ENCODE results near the gene SNAPC1. TPM values are rescaled to one million over a fixed set of nuclear protein-coding genes. Genes with fewer than 3 reads are reported as not detected.
A peak's percentile ranks its signal among the peaks of the same experiment; 100 is the strongest.

Gene SNAPC1
- total and polyA plus RNA-seq, 3 experiments from 2014 or later = 4.8 to 8.5 (median 7.0) TPM

- Histone ChIP-seq H3K4me1 (ENCODE audit: insufficient read depth, low read length) (no peaks in the 10 kb centered on the region), H3K27me3 (ENCODE audit: insufficient read depth, low read length, poor library complexity, severe bottlenecking) (no peaks in the 10 kb centered on the region), H3K27ac (ENCODE audit: low read depth, low read length) (no peak overlapping the region), H3K36me3 (ENCODE audit: insufficient read depth, low read length) (no peaks in the 10 kb centered on the region), H3K9me3 (ENCODE audit: low read length) (no peaks in the 10 kb centered on the region), H3K4me3 (ENCODE audit: low read length) (no peak overlapping the region)
- no peaks in the 10 kb centered on the region for H3K4me1 Mint-ChIP-seq
- H3K4me3 Mint-ChIP-seq = no peak overlapping the region
- CTCF ChIA-PET = interaction anchor here (2.1 kb wide), 1 partner anchor 15 kb away, joined by 8 read pairs; no protein-coding TSS in a partner anchor
- H3K27me3 Mint-ChIP-seq = peaks cover 6 to 33% of the 10 kb centered on the region in 2 donors
- no peak for DNase-seq
- peaks cover 0 to 5% (median 0%) of the 10 kb centered on the region in 5 donors for H3K9me3 Mint-ChIP-seq
- POLR2A ChIA-PET = no interaction called here
- H3K36me3 Mint-ChIP-seq = peaks cover 0 to 4% (median 0%) of the 10 kb centered on the region in 3 donors
- no peak overlapping the region for H3K27ac Mint-ChIP-seq
These were observed 60.2 kb downstream of the SNAPC1 start for GRCh38 chr14:61822458-61822857.

GRCh38 chr14:61832783-61833182 lies 70.6 kb downstream of the SNAPC1 start:
- H3K4me1 ChIP-seq (ENCODE audit: insufficient read depth, low read length) = no peaks in the 10 kb centered on the region
- DNase-seq = no peak
- no peaks in the 10 kb centered on the region for H3K36me3 ChIP-seq (ENCODE audit: insufficient read depth, low read length)
- H3K36me3 Mint-ChIP-seq = no peaks in the 10 kb centered on the region
- POLR2A ChIA-PET = no interaction called here
- peaks cover 3 to 20% of the 10 kb centered on the region in 2 donors for H3K27me3 Mint-ChIP-seq
- no peak overlapping the region for H3K27ac Mint-ChIP-seq
- no peaks in the 10 kb centered on the region for H3K9me3 Mint-ChIP-seq
- no peak overlapping the region for H3K27ac ChIP-seq (ENCODE audit: low read depth, low read length)
- H3K4me3 ChIP-seq (ENCODE audit: low read length) = no peak overlapping the region
- CTCF ChIA-PET = interaction anchor here (1.5 kb wide), 1 partner anchor 553 kb away, joined by 3 read pairs; no protein-coding TSS in a partner anchor
- no peaks in the 10 kb centered on the region for H3K27me3 ChIP-seq (ENCODE audit: insufficient read depth, low read length, poor library complexity, severe bottlenecking)
- H3K4me1 Mint-ChIP-seq = peaks cover 0 to 3% (median 0%) of the 10 kb centered on the region in 3 donors
- no peaks in the 10 kb centered on the region for H3K9me3 ChIP-seq (ENCODE audit: low read length)
- H3K4me3 Mint-ChIP-seq = no peak overlapping the region

- Histone ChIP-seq H3K36me3 (ENCODE audit: insufficient read depth, low read length) (no peaks in the 10 kb centered on the region), H3K4me3 (ENCODE audit: low read length) (no peak overlapping the region), H3K9me3 (ENCODE audit: low read length) (no peaks in the 10 kb centered on the region), H3K27ac (ENCODE audit: low read depth, low read length) (no peak overlapping the region), H3K4me1 (ENCODE audit: insufficient read depth, low read length) (no peaks in the 10 kb centered on the region), H3K27me3 (ENCODE audit: insufficient read depth, low read length, poor library complexity, severe bottlenecking) (no peaks in the 10 kb centered on the region)
- H3K9me3 Mint-ChIP-seq = no peaks in the 10 kb centered on the region
- ChIA-PET POLR2A (no interaction called here), CTCF (interaction anchor here (1.2 to 2.4 kb wide), 8 partner anchors 10 to 570 kb away, joined by 4 to 14 read pairs (median 6); no protein-coding TSS in a partner anchor)
- H3K36me3 Mint-ChIP-seq = no peaks in the 10 kb centered on the region
- H3K27me3 Mint-ChIP-seq = peaks cover 5 to 20% of the 10 kb centered on the region in 2 donors
- no peak overlapping the region for H3K4me3 Mint-ChIP-seq
- no peak for DNase-seq
- peaks cover 0 to 4% (median 0%) of the 10 kb centered on the region in 3 donors for H3K4me1 Mint-ChIP-seq
- no peak overlapping the region for H3K27ac Mint-ChIP-seq
These were observed 74.0 kb downstream of the SNAPC1 start for GRCh38 chr14:61836184-61836583.

- DNase-seq = no peak
- Mint-ChIP-seq H3K4me3 (no peak overlapping the region), H3K36me3 (no peaks in the 10 kb centered on the region), H3K27me3 (peaks cover 9 to 20% of the 10 kb centered on the region in 2 donors), H3K9me3 (no peaks in the 10 kb centered on the region), H3K4me1 (peaks cover 0 to 4% (median 0%) of the 10 kb centered on the region in 3 donors), H3K27ac (peak overlapping the region in 1 of 8 donors; percentile 14)
- no peaks in the 10 kb centered on the region for H3K4me1 ChIP-seq (ENCODE audit: insufficient read depth, low read length)
- no peaks in the 10 kb centered on the region for H3K36me3 ChIP-seq (ENCODE audit: insufficient read depth, low read length)
- no peaks in the 10 kb centered on the region for H3K27me3 ChIP-seq (ENCODE audit: insufficient read depth, low read length, poor library complexity, severe bottlenecking)
- H3K4me3 ChIP-seq (ENCODE audit: low read length) = no peak overlapping the region
- H3K9me3 ChIP-seq (ENCODE audit: low read length) = no peaks in the 10 kb centered on the region
- H3K27ac ChIP-seq (ENCODE audit: low read depth, low read length) = no peak overlapping the region
- CTCF ChIA-PET = interaction anchor here (0.7 to 2.9 kb wide), 18 partner anchors 9 to 579 kb away, joined by 3 to 27 read pairs (median 6); no protein-coding TSS in a partner anchor
- POLR2A ChIA-PET = interaction anchor here (0.7 to 1.3 kb wide), 2 partner anchors 556 to 1641 kb away, joined by 4 to 6 read pairs; partner anchors contain the start of gene TMEM30B
These were observed 74.6 kb downstream of the SNAPC1 start for GRCh38 chr14:61836807-61837206.

GRCh38 chr14:61837336-61838229 lies 75.4 kb downstream of the SNAPC1 start:
- H3K27me3 ChIP-seq (ENCODE audit: insufficient read depth, low read length, poor library complexity, severe bottlenecking) = no peaks in the 10 kb centered on the region
- H3K4me3 Mint-ChIP-seq = no peak overlapping the region
- peak; percentile 55 to 81 (median 60) for DNase-seq
- H3K4me1 ChIP-seq (ENCODE audit: insufficient read depth, low read length) = no peaks in the 10 kb centered on the region
- H3K27me3 Mint-ChIP-seq = peaks cover 9 to 24% of the 10 kb centered on the region in 2 donors
- H3K9me3 Mint-ChIP-seq = no peaks in the 10 kb centered on the region
- ChIA-PET POLR2A (interaction anchor here (0.7 to 1.3 kb wide), 3 partner anchors 541 to 1640 kb away, joined by 3 to 6 read pairs (median 4); partner anchors contain the start of gene TMEM30B), CTCF (interaction anchor here (0.6 to 2.9 kb wide), 30 partner anchors 8 to 580 kb away, joined by 3 to 27 read pairs (median 4); no protein-coding TSS in a partner anchor)
- H3K4me3 ChIP-seq (ENCODE audit: low read length) = no peak overlapping the region
- no peaks in the 10 kb centered on the region for H3K36me3 Mint-ChIP-seq
- no peaks in the 10 kb centered on the region for H3K9me3 ChIP-seq (ENCODE audit: low read length)
- peaks cover 0 to 4% (median 0%) of the 10 kb centered on the region in 3 donors for H3K4me1 Mint-ChIP-seq
- no peaks in the 10 kb centered on the region for H3K36me3 ChIP-seq (ENCODE audit: insufficient read depth, low read length)
- H3K27ac Mint-ChIP-seq = no peak overlapping the region
- H3K27ac ChIP-seq (ENCODE audit: low read depth, low read length) = no peak overlapping the region

GRCh38 chr14:61838661-61839245 lies 76.5 kb downstream of the SNAPC1 start:
- Histone ChIP-seq H3K36me3 (ENCODE audit: insufficient read depth, low read length) (no peaks in the 10 kb centered on the region), H3K9me3 (ENCODE audit: low read length) (no peaks in the 10 kb centered on the region), H3K27ac (ENCODE audit: low read depth, low read length) (no peak overlapping the region), H3K4me1 (ENCODE audit: insufficient read depth, low read length) (no peaks in the 10 kb centered on the region), H3K27me3 (ENCODE audit: insufficient read depth, low read length, poor library complexity, severe bottlenecking) (no peaks in the 10 kb centered on the region), H3K4me3 (ENCODE audit: low read length) (no peak overlapping the region)
- no peak overlapping the region for H3K4me3 Mint-ChIP-seq
- no peaks in the 10 kb centered on the region for H3K36me3 Mint-ChIP-seq
- H3K9me3 Mint-ChIP-seq = no peaks in the 10 kb centered on the region
- POLR2A ChIA-PET = no interaction called here
- no peak for DNase-seq
- no peak overlapping the region for H3K27ac Mint-ChIP-seq
- H3K4me1 Mint-ChIP-seq = peaks cover 0 to 4% (median 0%) of the 10 kb centered on the region in 3 donors
- CTCF ChIA-PET = interaction anchor here (1.2 to 2.9 kb wide), 10 partner anchors 18 to 572 kb away, joined by 3 to 27 read pairs (median 8); no protein-coding TSS in a partner anchor
- peaks cover 9 to 28% of the 10 kb centered on the region in 2 donors for H3K27me3 Mint-ChIP-seq

GRCh38 chr14:61839507-61839906 lies 77.3 kb downstream of the SNAPC1 start:
- Mint-ChIP-seq H3K4me1 (peaks cover 0 to 4% (median 0%) of the 10 kb centered on the region in 3 donors), H3K4me3 (no peak overlapping the region), H3K36me3 (no peaks in the 10 kb centered on the region), H3K27ac (no peak overlapping the region), H3K27me3 (peaks cover 10 to 29% of the 10 kb centered on the region in 2 donors), H3K9me3 (peaks cover 0 to under 1% (median 0%) of the 10 kb centered on the region in 5 donors)
- Histone ChIP-seq H3K9me3 (ENCODE audit: low read length) (no peaks in the 10 kb centered on the region), H3K27me3 (ENCODE audit: insufficient read depth, low read length, poor library complexity, severe bottlenecking) (no peaks in the 10 kb centered on the region), H3K36me3 (ENCODE audit: insufficient read depth, low read length) (no peaks in the 10 kb centered on the region), H3K4me3 (ENCODE audit: low read length) (no peak overlapping the region), H3K4me1 (ENCODE audit: insufficient read depth, low read length) (no peaks in the 10 kb centered on the region), H3K27ac (ENCODE audit: low read depth, low read length) (no peak overlapping the region)
- ChIA-PET CTCF (interaction anchor here (2.9 kb wide), 1 partner anchor 569 kb away, joined by 27 read pairs; no protein-coding TSS in a partner anchor), POLR2A (no interaction called here)
- DNase-seq = no peak

Data from CD8-positive, alpha-beta memory T cell (primary cell).